Smooth muscle cell (in vitro differentiated cells): ENCODE results near the gene METAP1. TPM values are rescaled to one million over a fixed set of nuclear protein-coding genes. Genes with fewer than 3 reads are reported as not detected.

Source experiments
- DNase-seq: peaks from one replicate; lab custom pipeline; 2025; ENCODE audit not compliant: unreplicated experiment; lab: John Stamatoyannopoulos, UW
- H2AFZ ChIP-seq: fragments of 200-600 bp; sonication (generic); 2 replicates; pipeline ENCODE4 v1.6.0; 2016; ENCODE audit warnings: antibody characterized with exemption, low read depth, mild to moderate bottlenecking
- H3F3A ChIP-seq: fragments of 200-600 bp; sonication (generic); 2 replicates; pipeline ENCODE4 v1.6.0; 2017; ENCODE audit warnings: antibody characterized with exemption, low read depth
- H3K27ac ChIP-seq: fragments of 200-600 bp; sonication (generic); 2 replicates; pipeline ENCODE4 v1.5.1; 2016; ENCODE audit warnings: low read depth, mild to moderate bottlenecking
- H3K27me3 ChIP-seq: fragments of 200-600 bp; sonication (generic); 2 replicates; pipeline ENCODE4 v1.6.1; 2016; ENCODE audit warnings: low read depth, mild to moderate bottlenecking
- H3K36me3 ChIP-seq: fragments of 200-600 bp; sonication (generic); 2 replicates; pipeline ENCODE4 v1.5.1; 2016; ENCODE audit warnings: low read depth
- H3K4me1 ChIP-seq: fragments of 200-600 bp; sonication (generic); 2 replicates; pipeline ENCODE4 v1.5.1; 2016; ENCODE audit warnings: low read depth
- H3K4me2 ChIP-seq: fragments of 200-600 bp; sonication (generic); 2 replicates; pipeline ENCODE4 v1.6.0; 2016; ENCODE audit warnings: mild to moderate bottlenecking
- H3K4me3 ChIP-seq: fragments of 200-600 bp; sonication (generic); 2 replicates; pipeline ENCODE4 v1.5.1; 2016; ENCODE audit warnings: mild to moderate bottlenecking
- H3K79me2 ChIP-seq: fragments of 200-600 bp; sonication (generic); 2 replicates; pipeline ENCODE4 v1.6.0; 2016; ENCODE audit warnings: low read depth, mild to moderate bottlenecking
- H3K9ac ChIP-seq: fragments of 200-600 bp; sonication (generic); 2 replicates; pipeline ENCODE4 v1.6.0; 2016; ENCODE audit warnings: low read depth
- H3K9me3 ChIP-seq: fragments of 200-600 bp; sonication (generic); replicated peaks from 2 replicates; pipeline ENCODE4 v1.5.1; 2016; ENCODE audit warnings: low read depth
- H4K20me1 ChIP-seq: fragments of 200-600 bp; sonication (generic); 2 replicates; pipeline ENCODE4 v1.6.0; 2016; ENCODE audit warnings: low read depth
- CTCF ChIP-seq: fragments of 200-600 bp; sonication (generic); IDR thresholded peaks from 2 replicates; pipeline ENCODE4 v1.5.1; 2017; ENCODE audit warnings: borderline replicate concordance, mild to moderate bottlenecking, antibody characterized with exemption; ENCODE audit not compliant: insufficient read depth, poor library complexity, severe bottlenecking
- WGBS: methylation state at CpG from one replicate; pipeline ENCODE4 v1.1.7; 2016; ENCODE audit warnings: low lambda C conversion rate; 5-methylcytosine and 5-hydroxymethylcytosine counted together
- polyA plus RNA-seq: library from polyadenylated mRNA; unstranded; fragments of >200 nt; fragmentation: Nextera tagmentation; extraction: Ambion mirVana; gene quantifications from 2 replicates; pipeline ENCODE4 v1.2.1, GENCODE V29; 2016
- total RNA-seq: library from RNA; depleted of rRNA; stranded (reverse); fragments of >200 nt; gene quantifications from 2 replicates; pipeline ENCODE4 v1.2.3, GENCODE V29; 2014

The METAP1 gene
- total and polyA plus RNA-seq, 2 experiments from 2014 or later = 19.1 to 73.3 TPM

GRCh38 chr4:98961770-98962169 lies 33.8 kb upstream of the METAP1 start:
- no peak for TF ChIP-seq CTCF
- Histone ChIP-seq H3K4me2 (no peak overlapping the region), H3K4me3 (no peak overlapping the region), H3K4me1 (peaks cover 9% of the 10 kb centered on the region), H3K9ac (no peak overlapping the region), H3F3A (peaks cover 3% of the 10 kb centered on the region), H3K36me3 (no peaks in the 10 kb centered on the region), H4K20me1 (no peaks in the 10 kb centered on the region), H3K79me2 (no peaks in the 10 kb centered on the region), H3K27me3 (no peaks in the 10 kb centered on the region), H3K27ac (no peak overlapping the region), H3K9me3 (no peaks in the 10 kb centered on the region), H2AFZ (no peak overlapping the region)
- WGBS = 96% methylated on average over 2 of the region's 2 CpGs
- DNase-seq = no peak

- H2AFZ ChIP-seq = peak overlapping the region; percentile 97
- peak overlapping the region; percentile 84 for H3K27ac ChIP-seq
- no peak overlapping the region for H3K4me3 ChIP-seq
- no peaks in the 10 kb centered on the region for H3K9me3 ChIP-seq
- no peak for DNase-seq
- 40% methylated on average over 5 of the region's 5 CpGs for WGBS
- H4K20me1 ChIP-seq = no peaks in the 10 kb centered on the region
- no peaks in the 10 kb centered on the region for H3K36me3 ChIP-seq
- H3K27me3 ChIP-seq = no peaks in the 10 kb centered on the region
- H3K4me2 ChIP-seq = peak overlapping the region; percentile 60
- TF ChIP-seq CTCF = no peak
- H3K4me1 ChIP-seq = peaks cover 9% of the 10 kb centered on the region
- no peaks in the 10 kb centered on the region for H3K79me2 ChIP-seq
- H3F3A ChIP-seq = peaks cover 3% of the 10 kb centered on the region
- H3K9ac ChIP-seq = peak overlapping the region; percentile 25
These were observed 31.7 kb upstream of the METAP1 start for GRCh38 chr4:98963538-98964433.

GRCh38 chr4:98966926-98967325 lies 28.6 kb upstream of the METAP1 start:
- H3K9me3 ChIP-seq = no peaks in the 10 kb centered on the region
- H3K4me3 ChIP-seq = no peak overlapping the region
- TF ChIP-seq CTCF = no peak
- no peak overlapping the region for H3K4me2 ChIP-seq
- H3K27me3 ChIP-seq = no peaks in the 10 kb centered on the region
- no peaks in the 10 kb centered on the region for H3K36me3 ChIP-seq
- 91% methylated on average over 3 of the region's 3 CpGs for WGBS
- H3K9ac ChIP-seq = no peak overlapping the region
- H4K20me1 ChIP-seq = no peaks in the 10 kb centered on the region
- H3F3A ChIP-seq = peaks cover 3% of the 10 kb centered on the region
- no peak for DNase-seq
- no peak overlapping the region for H3K27ac ChIP-seq
- H2AFZ ChIP-seq = no peak overlapping the region
- no peaks in the 10 kb centered on the region for H3K79me2 ChIP-seq
- peaks cover 9% of the 10 kb centered on the region for H3K4me1 ChIP-seq
